Keratinocyte (primary cell): ENCODE data around the gene CHCHD2.

Experiments
- EZH2 ChIP-seq: IDR thresholded peaks from one replicate; pipeline ENCODE4 v1.6.1; 2012; ENCODE audit warnings: inconsistent platforms, mild to moderate bottlenecking, low read length, moderate library complexity
- TF ChIP-seq, protein P1 (sequence below), 3 experiments: IDR thresholded peaks in 1 of 3; conservative IDR thresholded peaks in 1 of 3; optimal IDR thresholded peaks in 1 of 3; 2 replicates in 2 of 3; 3 replicates in 1 of 3; pipeline versions ENCODE3 to v1.5.1; 2011; ENCODE audit warnings: low read length in 3 of 3, mild to moderate bottlenecking in 3 of 3, moderate library complexity in 2 of 3, control low read depth in 1 of 3, inconsistent platforms in 1 of 3; ENCODE audit not compliant: insufficient read depth in 2 of 3; ENCODE audit errors: extremely low read depth in 1 of 3

GRCh38 chr7:56087445-56087844 is 18.8 kb downstream of the CHCHD2 start:
- TF ChIP-seq, protein P1, sequence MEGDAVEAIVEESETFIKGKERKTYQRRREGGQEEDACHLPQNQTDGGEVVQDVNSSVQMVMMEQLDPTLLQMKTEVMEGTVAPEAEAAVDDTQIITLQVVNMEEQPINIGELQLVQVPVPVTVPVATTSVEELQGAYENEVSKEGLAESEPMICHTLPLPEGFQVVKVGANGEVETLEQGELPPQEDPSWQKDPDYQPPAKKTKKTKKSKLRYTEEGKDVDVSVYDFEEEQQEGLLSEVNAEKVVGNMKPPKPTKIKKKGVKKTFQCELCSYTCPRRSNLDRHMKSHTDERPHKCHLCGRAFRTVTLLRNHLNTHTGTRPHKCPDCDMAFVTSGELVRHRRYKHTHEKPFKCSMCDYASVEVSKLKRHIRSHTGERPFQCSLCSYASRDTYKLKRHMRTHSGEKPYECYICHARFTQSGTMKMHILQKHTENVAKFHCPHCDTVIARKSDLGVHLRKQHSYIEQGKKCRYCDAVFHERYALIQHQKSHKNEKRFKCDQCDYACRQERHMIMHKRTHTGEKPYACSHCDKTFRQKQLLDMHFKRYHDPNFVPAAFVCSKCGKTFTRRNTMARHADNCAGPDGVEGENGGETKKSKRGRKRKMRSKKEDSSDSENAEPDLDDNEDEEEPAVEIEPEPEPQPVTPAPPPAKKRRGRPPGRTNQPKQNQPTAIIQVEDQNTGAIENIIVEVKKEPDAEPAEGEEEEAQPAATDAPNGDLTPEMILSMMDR (optimal IDR thresholded peaks at IDR 0.05 in 1 of 3, IDR thresholded peaks at IDR 0.05 in 1 of 3, conservative IDR thresholded peaks at IDR 0.05 in 1 of 3; ENCODE audit: extremely low read depth in 1 of 3, insufficient read depth in 2 of 3, low read length in 3 of 3): no peak
- TF ChIP-seq EZH2: no peak
